HG02884 (cell line): ENCODE data around the gene PRICKLE2.
A peak's percentile ranks its signal among the peaks of the same experiment; 100 is the strongest.
"Not testable (repeated sequence)": the region's sequence is repeated elsewhere in the genome, so short reads cannot be mapped to it uniquely, and the experiment has no call there.

Source experiments
- ATAC-seq: cut with Tn5 transposase; IDR thresholded peaks from one replicate; pipeline ENCODE4 v1.9.1; 2021; ENCODE audit warnings: mild to moderate bottlenecking, moderate library complexity; ENCODE audit not compliant: unreplicated experiment

PRICKLE2 gene

DNA sequence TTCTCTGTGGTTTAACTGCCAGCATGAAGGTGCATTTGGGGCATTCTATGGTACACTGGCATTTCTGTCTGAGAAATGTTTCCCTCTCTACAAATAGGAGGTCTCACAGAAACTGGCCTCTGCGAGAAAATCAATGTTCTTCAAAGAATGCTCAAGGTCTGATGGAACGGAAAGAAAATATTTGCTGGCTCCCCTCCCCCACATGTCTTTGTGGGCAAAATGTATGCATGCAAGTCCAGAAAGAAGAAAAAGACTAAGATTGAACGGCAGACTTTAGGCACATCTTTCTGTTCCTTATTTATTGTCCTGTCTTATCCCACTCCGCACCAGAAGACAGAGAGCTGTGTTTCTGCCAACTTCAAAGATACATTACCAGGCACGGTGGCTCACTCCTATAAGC lies 118.1 kb downstream of the PRICKLE2 start:
- no peak for ATAC-seq

DNA sequence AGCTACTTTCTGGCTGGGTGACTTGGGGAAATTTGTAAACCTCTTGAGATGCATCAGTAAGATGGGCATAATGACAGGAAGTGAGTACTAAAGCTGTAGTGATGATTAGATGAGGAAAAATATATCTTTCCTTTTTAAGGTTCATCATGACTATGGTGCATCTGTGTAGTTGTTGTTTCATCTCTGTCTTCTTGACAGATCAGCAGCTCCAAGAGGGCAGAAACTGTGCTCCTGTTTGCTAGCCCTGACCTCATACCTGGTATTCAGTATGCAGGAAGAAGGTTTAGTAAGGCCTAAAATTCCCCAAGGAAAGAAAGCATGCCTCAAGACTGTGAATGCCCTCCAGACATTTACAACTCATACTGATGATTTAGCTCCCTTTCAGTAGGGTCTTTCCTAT lies 119.5 kb downstream of the PRICKLE2 start:
- peak; percentile 41 for ATAC-seq

DNA sequence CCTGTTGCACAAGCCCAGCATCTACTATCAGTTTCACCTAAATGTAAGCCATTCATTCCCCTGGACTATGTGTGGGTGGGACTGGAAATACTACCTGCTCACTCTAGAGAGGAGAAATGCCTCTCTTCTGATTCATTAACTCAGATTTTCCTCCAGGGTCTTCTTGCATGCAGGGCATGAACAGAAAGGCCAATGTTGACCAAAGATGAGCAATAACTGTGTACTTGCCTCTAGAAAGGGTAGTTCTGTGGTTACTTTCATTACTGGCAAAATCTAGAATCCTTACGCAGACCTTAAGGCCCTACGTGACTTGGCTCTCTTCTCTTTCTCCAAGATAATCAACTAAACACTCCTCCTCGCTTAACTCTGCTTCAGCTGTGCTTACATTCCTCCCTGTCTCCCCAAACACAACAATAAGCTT lies 120.6 kb downstream of the PRICKLE2 start:
- peak; percentile 64 for ATAC-seq

DNA sequence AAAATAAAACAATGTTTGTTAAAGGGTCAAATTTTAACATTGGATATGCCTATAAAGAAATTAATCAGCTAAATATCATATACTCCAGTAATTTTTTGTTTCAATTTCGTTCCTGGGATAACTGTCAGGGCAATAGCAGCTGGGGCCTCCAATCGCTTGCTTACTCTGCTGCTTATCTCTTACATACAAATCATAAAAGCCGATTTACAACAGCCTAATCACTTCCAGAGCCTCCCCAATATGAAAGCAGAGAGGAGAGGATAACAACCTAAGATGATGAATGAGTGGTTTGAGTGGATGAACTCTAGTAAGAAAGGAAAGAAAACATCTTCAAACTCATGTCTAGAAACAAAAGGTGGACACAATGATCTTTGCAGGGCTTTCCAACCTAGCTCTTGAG lies 121.3 kb downstream of the PRICKLE2 start:
- no peak for ATAC-seq

DNA sequence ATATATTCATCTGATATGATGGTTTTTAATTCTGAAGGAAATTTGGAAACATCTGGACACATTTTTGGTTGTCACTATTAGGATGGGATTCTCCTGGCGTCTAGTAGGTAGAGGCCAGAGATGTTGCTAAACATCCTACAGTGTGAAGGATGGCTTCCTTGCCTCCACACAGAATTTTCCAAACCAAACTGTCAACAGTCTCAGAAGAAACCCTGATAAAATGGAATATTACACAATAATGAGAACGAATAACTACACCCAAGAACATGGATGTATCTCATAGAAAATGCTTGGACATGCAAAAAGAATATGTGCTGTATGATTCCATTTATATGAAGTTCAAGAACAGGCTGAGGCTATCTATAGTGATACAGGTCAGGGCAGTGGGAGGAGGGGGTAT lies 122.1 kb downstream of the PRICKLE2 start:
- ATAC-seq = no peak

DNA sequence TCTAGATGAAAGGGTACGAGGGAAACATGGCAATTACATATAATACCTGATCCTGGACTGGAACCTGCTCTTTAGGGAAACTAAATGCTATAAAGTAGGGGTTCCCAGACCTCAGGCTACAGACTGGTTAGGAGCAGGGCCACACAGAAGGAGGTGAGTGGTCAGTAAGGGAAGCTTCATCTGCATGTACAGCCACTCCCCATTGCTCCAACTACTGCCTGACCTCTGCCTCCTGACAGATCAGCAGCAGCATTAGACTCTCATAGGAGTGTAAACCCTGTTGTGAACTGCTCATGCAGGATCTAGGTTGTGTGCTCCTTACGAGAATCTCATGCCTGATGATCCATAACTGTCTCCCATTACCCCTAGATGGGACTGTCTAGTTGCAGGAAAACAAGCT lies 123.1 kb downstream of the PRICKLE2 start:
- ATAC-seq = no peak

DNA sequence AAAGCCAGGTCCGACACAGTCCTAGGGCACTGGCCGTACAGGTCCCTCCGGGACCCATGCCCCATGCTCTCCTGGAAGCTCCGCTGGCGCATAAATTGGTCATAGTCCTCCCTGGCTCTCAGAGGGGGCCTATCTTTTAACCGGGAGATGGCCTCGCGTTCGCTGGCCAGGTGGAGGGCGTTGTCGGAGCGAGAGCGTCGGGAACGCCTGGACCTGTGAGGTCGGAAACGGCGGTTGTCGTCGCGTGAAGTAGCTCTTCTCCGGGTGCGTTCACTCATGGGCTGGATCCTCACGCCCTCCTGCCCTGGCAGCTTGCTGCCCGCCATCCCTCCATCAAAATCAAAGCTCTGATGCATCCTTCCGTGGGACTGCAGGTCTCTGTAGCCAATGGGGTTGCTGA lies 126.0 kb downstream of the PRICKLE2 start:
- no peak for ATAC-seq

DNA sequence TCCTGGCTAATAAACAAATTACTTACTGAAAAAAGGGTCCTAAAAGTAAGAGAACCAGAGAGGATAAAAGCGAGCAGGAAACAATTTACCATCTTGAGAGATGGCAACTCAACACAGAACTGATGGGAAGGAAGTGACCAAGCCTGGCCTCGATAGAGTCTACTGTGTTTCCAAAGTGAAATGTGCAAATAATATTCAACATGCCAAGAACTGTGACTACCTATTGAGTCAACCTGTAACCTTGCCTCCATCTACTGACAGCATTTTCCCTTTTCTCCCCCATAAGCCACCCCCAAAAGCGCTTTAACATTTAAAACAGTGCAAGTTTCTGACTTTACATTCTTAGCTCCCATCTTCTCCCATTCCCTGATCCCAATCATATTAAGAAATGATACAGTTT lies 126.6 kb downstream of the PRICKLE2 start:
- no peak for ATAC-seq

DNA sequence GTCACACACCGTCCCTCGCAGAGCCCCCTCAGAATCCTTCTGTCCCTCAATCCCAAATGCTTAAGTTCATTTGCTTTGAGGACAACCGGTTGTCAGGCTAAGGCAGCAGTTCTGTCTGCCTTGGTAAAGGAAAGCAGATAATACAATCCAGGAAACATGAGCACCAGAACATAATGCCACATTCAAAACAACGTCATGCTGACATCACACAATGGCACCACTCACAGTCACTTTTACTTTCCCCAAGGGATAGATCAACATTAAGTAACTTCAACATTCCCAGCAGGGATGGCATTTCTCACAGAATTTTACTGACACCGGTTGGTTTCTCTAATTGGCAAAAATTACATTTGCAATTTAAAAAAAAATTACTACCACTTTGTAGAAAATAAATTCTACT lies 127.3 kb downstream of the PRICKLE2 start:
- no peak for ATAC-seq

DNA sequence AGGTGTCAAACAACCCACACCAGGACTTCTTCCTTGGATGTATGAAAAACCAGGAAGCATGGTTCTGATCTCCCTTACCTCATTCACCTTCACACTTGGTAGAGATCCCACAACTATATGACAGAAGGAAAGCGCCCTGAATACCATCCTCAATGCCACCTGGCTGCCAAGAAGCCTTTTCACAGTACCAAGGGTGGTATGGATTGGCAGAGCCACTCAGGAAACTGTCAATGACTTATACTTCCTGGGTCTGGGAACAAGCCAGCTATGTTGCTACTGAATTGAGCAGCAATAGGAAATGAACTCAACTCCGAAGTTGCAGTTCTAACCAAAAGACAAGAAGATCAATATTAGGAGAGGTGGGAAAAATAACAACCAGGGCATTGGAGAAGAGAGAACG lies 129.5 kb downstream of the PRICKLE2 start:
- ATAC-seq = no peak

DNA sequence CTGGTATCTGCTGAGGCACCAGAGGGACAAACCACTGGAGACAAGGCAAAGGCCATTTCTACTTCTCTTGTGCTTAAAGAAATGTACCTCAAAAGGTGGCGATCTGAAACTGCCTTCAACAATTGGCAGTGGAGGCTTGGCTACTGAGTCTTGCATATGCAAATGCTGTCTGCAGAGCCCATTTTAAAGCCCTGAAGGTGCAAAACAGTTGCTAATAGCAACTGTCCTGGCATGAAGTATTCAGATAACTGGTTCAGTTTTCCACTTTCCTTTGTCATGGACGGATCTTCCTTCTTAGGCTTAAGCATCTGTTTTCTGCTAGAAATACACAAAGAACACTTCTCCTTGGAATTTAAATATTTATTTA lies 130.6 kb downstream of the PRICKLE2 start:
- no peak for ATAC-seq

DNA sequence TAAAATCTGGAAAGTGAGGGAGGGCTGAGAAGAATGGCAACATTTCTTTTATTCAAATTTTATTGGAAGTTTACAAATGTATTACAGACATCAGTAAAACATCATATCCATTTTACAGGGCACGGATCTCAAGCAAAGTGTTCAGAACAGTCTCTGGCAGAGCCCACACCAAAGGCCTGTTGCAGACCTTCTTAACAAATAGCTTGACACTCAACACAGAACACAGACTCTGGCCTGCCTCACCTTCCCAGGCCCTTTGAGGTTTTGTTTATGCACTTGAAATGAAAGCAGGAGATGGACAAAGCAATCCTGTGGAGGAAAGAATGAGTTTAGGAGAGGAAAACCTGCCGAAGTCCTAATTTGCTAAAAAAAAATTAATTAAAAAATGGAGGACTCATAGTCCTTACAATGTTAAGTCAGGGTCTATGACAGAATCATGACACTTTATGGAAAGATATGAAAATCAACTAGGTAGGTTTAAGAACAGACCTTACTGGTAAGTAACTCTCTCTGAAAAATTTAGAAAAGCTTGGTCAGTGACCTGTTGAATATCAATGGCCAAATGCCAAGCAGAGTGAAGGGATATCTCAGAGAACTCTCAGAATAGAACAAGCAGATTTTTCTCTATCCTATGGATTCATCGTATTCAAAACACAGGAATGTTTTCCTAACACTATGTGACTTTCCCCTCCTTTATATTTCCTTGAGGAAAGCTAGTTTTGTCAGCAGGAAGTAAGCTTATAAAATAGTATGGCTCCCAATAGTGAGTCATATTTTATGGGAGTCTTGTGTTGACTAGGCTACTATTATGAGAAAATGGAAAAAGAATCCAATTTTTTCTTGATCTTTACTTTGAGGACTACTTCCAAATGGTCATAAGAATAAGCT lies 131.2 kb downstream of the PRICKLE2 start:
- ATAC-seq = no peak

DNA sequence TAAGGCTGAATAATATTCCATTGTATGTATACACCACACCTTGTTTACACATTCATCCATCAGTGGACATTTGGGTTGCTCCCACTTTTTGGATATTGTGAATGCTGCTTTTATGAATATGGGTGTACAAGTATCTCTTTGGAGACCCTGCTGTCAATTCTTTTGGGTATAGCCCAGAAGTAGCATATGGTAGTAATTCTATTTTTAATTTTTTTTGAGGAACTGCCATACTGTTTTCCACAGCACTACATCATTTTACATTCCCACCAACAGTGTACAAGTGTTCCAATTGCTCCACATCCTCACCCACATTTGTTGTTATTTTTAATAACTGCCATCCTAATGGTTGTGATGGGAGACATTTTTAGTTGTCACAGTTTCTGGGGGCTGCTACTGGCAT lies 132.1 kb downstream of the PRICKLE2 start:
- ATAC-seq = no peak

DNA sequence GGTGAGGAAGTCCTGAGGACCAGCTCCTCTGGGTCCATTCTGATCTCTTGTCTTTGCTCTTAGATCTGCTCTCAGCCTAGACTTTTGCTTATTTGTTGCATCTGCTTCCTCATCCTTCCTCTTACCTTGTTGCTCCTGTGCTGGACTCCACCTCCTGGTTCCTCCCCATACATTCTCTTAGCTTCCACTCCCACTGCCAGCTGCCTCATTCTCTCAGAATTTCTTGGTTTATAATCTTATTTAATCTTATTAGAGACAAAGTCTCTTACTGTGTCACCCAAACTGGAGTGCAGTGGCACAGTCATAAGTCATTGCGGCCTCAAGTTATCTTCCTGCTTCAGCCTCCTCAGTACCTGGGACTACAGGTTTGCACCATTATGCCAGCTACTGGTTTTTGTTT lies 133.8 kb downstream of the PRICKLE2 start:
- no peak for ATAC-seq

DNA sequence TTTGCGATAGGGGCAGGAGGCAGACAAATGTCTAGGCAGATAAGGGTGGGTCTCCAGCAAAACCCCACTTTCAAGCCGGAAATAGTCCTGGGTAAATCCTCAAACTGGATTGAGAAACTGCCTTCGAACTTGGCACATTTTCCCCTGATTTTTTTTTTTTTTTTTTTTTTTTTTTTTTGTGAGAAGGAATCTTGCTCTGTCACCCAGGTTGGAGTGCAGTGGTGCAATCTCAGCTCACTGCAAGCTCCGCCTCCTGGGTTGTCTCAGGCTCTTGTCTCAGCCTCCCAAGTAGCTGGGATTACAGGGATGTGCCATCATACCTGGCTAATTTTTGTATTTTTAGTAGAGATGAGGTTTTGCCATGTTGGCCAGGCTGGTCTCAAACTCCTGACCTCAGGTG lies 135.9 kb downstream of the PRICKLE2 start:
- not testable (repeated sequence) for ATAC-seq

DNA sequence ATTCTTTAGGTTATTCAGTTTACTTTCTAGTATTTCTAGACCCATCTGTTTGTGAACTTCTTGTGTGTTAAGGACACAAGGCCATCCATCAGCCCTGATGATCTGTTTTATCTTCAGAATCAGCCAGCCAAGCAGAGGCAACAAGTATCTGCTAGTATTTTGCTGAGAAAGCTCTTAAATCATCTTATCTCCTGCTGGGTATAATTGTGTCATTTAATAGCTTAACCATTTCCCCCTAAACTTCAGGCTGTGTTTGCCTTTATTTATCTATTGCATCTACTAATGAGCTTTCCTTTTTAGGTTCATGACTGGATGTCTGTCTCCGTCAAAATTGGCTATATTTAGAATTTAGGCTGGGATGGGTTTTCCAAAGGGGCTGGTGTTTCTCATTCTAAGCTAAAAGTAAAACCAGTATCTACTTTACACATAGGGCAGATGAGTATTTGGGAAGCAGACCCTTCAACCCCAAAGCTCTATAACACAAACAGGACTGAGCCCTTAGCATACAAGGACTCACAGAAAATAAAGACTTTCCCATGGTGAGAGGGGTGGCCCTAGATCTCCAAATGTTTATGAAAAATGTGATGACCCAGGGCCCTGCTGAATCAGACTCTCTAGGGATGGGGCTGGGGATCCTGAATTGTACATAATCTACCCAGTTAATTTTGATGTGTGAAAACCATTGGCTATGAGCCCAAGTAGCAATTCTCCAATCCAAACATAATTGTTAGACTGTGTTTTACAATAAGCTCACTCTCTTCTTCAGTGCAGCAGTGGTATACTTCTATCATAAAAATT lies 136.7 kb downstream of the PRICKLE2 start:
- ATAC-seq = no peak

DNA sequence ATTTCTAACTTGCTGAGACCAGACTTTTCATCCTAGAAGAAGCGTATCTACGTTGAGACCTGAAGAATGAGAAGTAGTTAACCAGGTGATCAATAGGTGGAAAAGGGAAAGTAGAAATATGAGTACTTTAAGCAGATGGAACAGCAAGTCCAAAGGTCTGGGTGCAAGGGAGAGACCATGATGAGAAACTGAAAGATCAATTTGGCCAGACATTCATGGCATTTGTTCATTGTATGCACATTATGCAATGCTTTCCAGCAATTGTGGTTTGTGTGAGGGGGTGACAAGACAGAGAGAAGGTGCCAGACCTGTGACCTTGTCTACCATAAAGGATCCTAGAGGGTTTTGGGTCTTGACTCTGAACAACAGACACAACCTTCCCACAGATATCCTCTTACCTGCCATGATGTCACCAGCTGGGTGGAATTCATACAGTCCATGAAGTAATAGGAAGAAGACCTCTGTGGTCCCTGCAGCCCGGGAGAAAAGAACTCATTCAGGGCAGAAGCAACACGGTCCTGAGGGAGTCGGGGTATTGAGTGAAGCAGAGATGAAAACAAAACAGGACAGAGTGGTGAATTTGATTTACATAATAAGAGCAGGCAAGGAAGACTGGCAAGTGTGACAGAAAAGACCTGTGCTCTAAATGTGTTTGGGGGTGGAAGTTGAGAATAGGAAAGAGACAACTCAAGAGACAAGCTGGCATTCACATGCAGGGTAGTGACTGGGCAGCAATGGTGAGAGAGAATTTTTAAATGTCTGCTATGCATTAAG lies 138.6 kb downstream of the PRICKLE2 start:
- ATAC-seq = no peak

DNA sequence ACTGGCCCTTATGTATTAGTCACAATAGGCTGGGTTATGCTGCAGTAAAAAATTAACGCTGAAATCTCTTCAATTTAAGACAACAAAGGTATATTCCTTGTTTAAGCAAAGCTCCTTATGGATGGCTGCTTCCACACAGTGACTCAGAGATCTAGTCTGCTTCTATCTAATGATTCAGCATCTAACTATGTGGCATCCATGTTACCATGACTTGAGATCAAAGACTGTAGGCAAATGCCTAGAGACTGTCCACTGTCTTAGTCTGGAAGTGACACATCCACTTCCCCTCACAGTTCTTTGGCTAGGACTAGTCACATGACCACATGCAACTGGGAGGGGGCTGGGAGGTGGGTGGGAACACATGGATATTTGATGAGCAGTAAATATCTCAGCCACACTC lies 140.6 kb downstream of the PRICKLE2 start:
- no peak for ATAC-seq

DNA sequence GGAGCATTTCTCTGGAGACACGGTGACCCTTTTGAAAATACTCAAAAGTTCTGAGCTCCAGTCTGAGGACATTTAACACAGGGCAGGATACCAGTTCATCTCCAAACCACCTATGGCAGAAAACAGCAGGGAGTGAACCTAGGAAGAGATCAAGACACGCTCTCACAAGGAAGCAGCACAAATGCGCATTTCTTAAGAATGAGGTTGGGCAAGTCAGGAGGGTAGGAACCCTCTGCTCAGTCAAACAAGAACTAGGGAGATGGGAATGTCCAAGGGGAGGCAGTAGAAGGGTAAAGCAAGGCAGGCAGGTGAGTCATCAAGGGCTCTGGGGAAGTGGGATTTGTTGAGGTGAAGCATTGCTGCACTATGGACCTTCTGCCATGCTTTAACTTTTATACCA lies 141.7 kb downstream of the PRICKLE2 start:
- ATAC-seq = no peak

DNA sequence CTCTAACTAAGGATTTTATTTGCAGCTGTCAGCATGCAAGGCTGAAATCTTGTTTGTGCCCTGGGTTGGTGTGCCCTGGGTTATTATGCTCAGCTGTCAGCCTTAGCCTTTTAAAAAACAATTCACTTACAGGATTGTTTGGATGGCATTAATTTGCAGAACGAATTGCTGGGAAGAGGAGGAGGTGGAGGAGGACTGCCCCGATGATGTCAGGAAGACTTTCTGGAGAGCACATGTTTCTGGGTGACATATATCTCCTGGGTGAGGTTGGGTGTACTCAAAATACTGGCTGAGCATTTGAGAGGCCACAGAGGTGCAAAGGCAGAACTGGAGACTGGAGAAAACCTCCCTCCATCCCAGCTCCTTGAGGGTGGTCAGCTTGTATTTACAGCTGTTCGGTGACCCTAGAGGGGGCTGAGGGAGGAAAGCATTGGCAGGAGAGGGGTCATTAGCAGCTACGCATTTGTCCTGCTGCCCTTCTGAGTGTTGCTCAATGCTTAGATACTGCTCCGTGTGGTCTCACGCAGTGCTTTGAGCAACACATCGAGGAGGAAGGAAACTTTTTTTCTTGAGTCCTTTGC lies 142.2 kb downstream of the PRICKLE2 start:
- no peak for ATAC-seq

DNA sequence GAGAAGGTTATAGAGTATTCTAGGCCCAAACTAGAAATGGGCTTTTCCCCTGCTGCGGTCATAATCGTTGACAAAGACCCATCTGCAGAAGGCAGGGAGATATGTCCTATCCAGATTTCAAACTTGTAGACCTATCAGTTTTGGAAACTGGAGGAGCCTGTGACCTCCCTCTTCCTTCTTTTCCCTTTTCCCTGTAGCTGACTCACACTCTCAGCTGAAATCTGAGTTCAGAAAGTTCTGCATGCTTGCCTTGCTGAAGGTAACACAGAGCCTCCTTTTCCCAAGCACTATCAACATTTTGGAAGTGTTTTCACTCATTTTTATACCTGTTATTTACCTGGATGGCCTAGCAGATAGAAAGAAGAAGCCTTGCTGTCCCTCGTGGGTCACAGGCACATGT lies 142.9 kb downstream of the PRICKLE2 start:
- ATAC-seq = no peak
